ENCODE data around the gene FASTKD2. TPM values are rescaled to one million over a fixed set of nuclear protein-coding genes. Genes with fewer than 3 reads are reported as not detected.

FASTKD2 gene
- polyA plus RNA-seq, 3 donors: 10.2 to 12.7 (median 11.3) TPM

GRCh38 chr2:206776432-206776831 lies 11.0 kb downstream of the FASTKD2 start:
- Histone ChIP-seq H3K9ac (ENCODE audit: insufficient read depth, low read length, poor library complexity, severe bottlenecking) (no peak overlapping the region), H2AFZ (ENCODE audit: insufficient read depth, low read depth, low read length, poor library complexity, severe bottlenecking) (no peak overlapping the region), H3K36me3 (replicated peaks in 1 of 2; ENCODE audit: control insufficient read depth in 1 of 2, insufficient read depth in 2 of 2, low read length in 2 of 2) (peaks cover 84 to 95% of the 10 kb centered on the region in 2 donors), H3K4me2 (replicated peaks; ENCODE audit: extremely low read depth, low read length, poor library complexity, severe bottlenecking) (no peak overlapping the region), H3K27ac (ENCODE audit: low read depth in 1 of 2, low read length in 2 of 2) (no peak overlapping the region), H4K20me1 (ENCODE audit: insufficient read depth, low read length) (no peaks in the 10 kb centered on the region), H3K4me3 (replicated peaks in 1 of 3; ENCODE audit: low read depth in 2 of 3, low read length in 3 of 3) (no peak overlapping the region), H3K9me3 (replicated peaks in 1 of 2; ENCODE audit: control insufficient read depth in 1 of 2, insufficient read depth in 1 of 2, low read length in 2 of 2) (peaks cover 0 to 7% of the 10 kb centered on the region in 2 donors), H3K79me2 (ENCODE audit: insufficient read depth, low read length) (peaks cover 11% of the 10 kb centered on the region), H3K27me3 (ENCODE audit: control insufficient read depth in 2 of 2, insufficient read depth in 2 of 2, low read length in 2 of 2) (no peaks in the 10 kb centered on the region), H3K4me1 (ENCODE audit: control insufficient read depth in 1 of 2, insufficient read depth in 2 of 2, low read length in 2 of 2) (no peaks in the 10 kb centered on the region)
- no peaks in the 10 kb centered on the region for H3K27me3 Mint-ChIP-seq (ENCODE audit: low read depth in 3 of 3)
- H3K27ac Mint-ChIP-seq: no peak overlapping the region
- no peak overlapping the region for H3K4me3 Mint-ChIP-seq
- peaks cover 79 to 94% of the 10 kb centered on the region in 2 donors for H3K36me3 Mint-ChIP-seq
- TF ChIP-seq, protein P1, sequence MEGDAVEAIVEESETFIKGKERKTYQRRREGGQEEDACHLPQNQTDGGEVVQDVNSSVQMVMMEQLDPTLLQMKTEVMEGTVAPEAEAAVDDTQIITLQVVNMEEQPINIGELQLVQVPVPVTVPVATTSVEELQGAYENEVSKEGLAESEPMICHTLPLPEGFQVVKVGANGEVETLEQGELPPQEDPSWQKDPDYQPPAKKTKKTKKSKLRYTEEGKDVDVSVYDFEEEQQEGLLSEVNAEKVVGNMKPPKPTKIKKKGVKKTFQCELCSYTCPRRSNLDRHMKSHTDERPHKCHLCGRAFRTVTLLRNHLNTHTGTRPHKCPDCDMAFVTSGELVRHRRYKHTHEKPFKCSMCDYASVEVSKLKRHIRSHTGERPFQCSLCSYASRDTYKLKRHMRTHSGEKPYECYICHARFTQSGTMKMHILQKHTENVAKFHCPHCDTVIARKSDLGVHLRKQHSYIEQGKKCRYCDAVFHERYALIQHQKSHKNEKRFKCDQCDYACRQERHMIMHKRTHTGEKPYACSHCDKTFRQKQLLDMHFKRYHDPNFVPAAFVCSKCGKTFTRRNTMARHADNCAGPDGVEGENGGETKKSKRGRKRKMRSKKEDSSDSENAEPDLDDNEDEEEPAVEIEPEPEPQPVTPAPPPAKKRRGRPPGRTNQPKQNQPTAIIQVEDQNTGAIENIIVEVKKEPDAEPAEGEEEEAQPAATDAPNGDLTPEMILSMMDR (IDR thresholded peaks at IDR 0.05): no peak
- intact Hi-C loops (cut with micrococcal nuclease): no loop called here
- DNase-seq: no peak
- H3K9me3 Mint-ChIP-seq: peaks cover 0 to 10% (median 7%) of the 10 kb centered on the region in 7 donors
- no peaks in the 10 kb centered on the region for H3K4me1 Mint-ChIP-seq

- Mint-ChIP-seq H3K4me3 (no peak overlapping the region), H3K36me3 (peaks cover 77 to 85% of the 10 kb centered on the region in 2 donors), H3K4me1 (no peaks in the 10 kb centered on the region), H3K27me3 (ENCODE audit: low read depth in 3 of 3) (no peaks in the 10 kb centered on the region), H3K27ac (peak overlapping the region in 1 of 7 donors; percentile 43), H3K9me3 (peaks cover 0 to 10% (median 7%) of the 10 kb centered on the region in 7 donors)
- H2AFZ ChIP-seq (ENCODE audit: insufficient read depth, low read depth, low read length, poor library complexity, severe bottlenecking): no peak overlapping the region
- WGBS (ENCODE audit: insufficient coverage): no CpG with 5 or more reads among the region's 2 CpGs
- no peaks in the 10 kb centered on the region for H3K27me3 ChIP-seq (ENCODE audit: control insufficient read depth in 2 of 2, insufficient read depth in 2 of 2, low read length in 2 of 2)
- no peak overlapping the region for H3K4me2 ChIP-seq (replicated peaks; ENCODE audit: extremely low read depth, low read length, poor library complexity, severe bottlenecking)
- TF ChIP-seq, protein P1 (IDR thresholded peaks at IDR 0.05): no peak
- intact Hi-C loops (cut with micrococcal nuclease): loop anchor here in 1 of 2 donors (5.0 kb wide), 1 partner anchor 88 kb away; no protein-coding TSS in a partner anchor
- no peak overlapping the region for H3K9ac ChIP-seq (ENCODE audit: insufficient read depth, low read length, poor library complexity, severe bottlenecking)
- no peaks in the 10 kb centered on the region for H4K20me1 ChIP-seq (ENCODE audit: insufficient read depth, low read length)
- no peak overlapping the region for H3K4me3 ChIP-seq (replicated peaks in 1 of 3; ENCODE audit: low read depth in 2 of 3, low read length in 3 of 3)
- peaks cover 0 to 7% of the 10 kb centered on the region in 2 donors for H3K9me3 ChIP-seq (replicated peaks in 1 of 2; ENCODE audit: control insufficient read depth in 1 of 2, insufficient read depth in 1 of 2, low read length in 2 of 2)
- no peak overlapping the region for H3K27ac ChIP-seq (ENCODE audit: low read depth in 1 of 2, low read length in 2 of 2)
- H3K79me2 ChIP-seq (ENCODE audit: insufficient read depth, low read length): peaks cover 11% of the 10 kb centered on the region
- no peaks in the 10 kb centered on the region for H3K4me1 ChIP-seq (ENCODE audit: control insufficient read depth in 1 of 2, insufficient read depth in 2 of 2, low read length in 2 of 2)
- no peak for DNase-seq
- peaks cover 78 to 92% of the 10 kb centered on the region in 2 donors for H3K36me3 ChIP-seq (replicated peaks in 1 of 2; ENCODE audit: control insufficient read depth in 1 of 2, insufficient read depth in 2 of 2, low read length in 2 of 2)
Observed at GRCh38 chr2:206780671-206781070, 15.3 kb downstream of the FASTKD2 start.

Data from CD14-positive monocyte (primary cell).